DND-41 (cell line): ENCODE results near the gene THSD4.

Source experiments
- ATAC-seq: fragments of 200-7000 bp; cut with Tn5 transposase; 3 replicates; pipeline ENCODE4 v1.9.1; 2021; ENCODE audit warnings: low read depth; ENCODE audit not compliant: insufficient read depth
- DNase-seq: peaks from one replicate; pipeline ENCODE4 v3.0.0-alpha.2; 2020
- H2AFZ ChIP-seq: 2 replicates; pipeline ENCODE4 v1.6.0; 2012; ENCODE audit warnings: low read depth, low read length
- H3K27ac ChIP-seq: 2 replicates; pipeline ENCODE4 v1.5.1; 2012; ENCODE audit warnings: low read length, inconsistent platforms
- H3K27me3 ChIP-seq: fragments of 200-600 bp; sonication (generic); 2 replicates; pipeline ENCODE4 v1.6.0; 2012; ENCODE audit warnings: low read length, mild to moderate bottlenecking, inconsistent platforms; ENCODE audit not compliant: insufficient read depth, poor library complexity
- H3K36me3 ChIP-seq: 2 replicates; pipeline ENCODE4 v1.5.1; 2012; ENCODE audit warnings: low read length, inconsistent platforms; ENCODE audit not compliant: insufficient read depth
- H3K4me1 ChIP-seq: 2 replicates; pipeline ENCODE4 v1.5.1; 2012; ENCODE audit warnings: mild to moderate bottlenecking, low read length; ENCODE audit not compliant: insufficient read depth
- H3K4me2 ChIP-seq: 2 replicates; pipeline ENCODE4 v1.6.0; 2012; ENCODE audit warnings: mild to moderate bottlenecking, moderate library complexity, low read length, inconsistent platforms; ENCODE audit not compliant: insufficient read depth
- H3K4me3 ChIP-seq, 2 experiments: fragments of 200-600 bp in 1 of 2; shearing (Covaris generic) in 1 of 2; 2 replicates each; pipeline ENCODE4 v1.5.1; 2012 to 2016; ENCODE audit warnings: inconsistent platforms in 2 of 2, low read length in 2 of 2, mild to moderate bottlenecking in 2 of 2, low read depth in 1 of 2, moderate library complexity in 1 of 2
- H3K79me2 ChIP-seq: 2 replicates; pipeline ENCODE4 v1.6.0; 2012; ENCODE audit warnings: low read length, inconsistent platforms; ENCODE audit not compliant: insufficient read depth
- H3K9ac ChIP-seq: 2 replicates; pipeline ENCODE4 v1.6.0; 2012; ENCODE audit warnings: low read depth, mild to moderate bottlenecking, inconsistent platforms, low read length, moderate library complexity
- H3K9me3 ChIP-seq: 2 replicates; pipeline ENCODE4 v1.5.1; 2012; ENCODE audit warnings: low read length, moderate library complexity, mild to moderate bottlenecking, inconsistent platforms; ENCODE audit not compliant: insufficient read depth, severe bottlenecking
- H4K20me1 ChIP-seq: 2 replicates; pipeline ENCODE4 v1.6.0; 2012; ENCODE audit warnings: low read length; ENCODE audit not compliant: insufficient read depth
- CTCF ChIP-seq: IDR thresholded peaks from 2 replicates; pipeline ENCODE4 v1.5.1; 2012; ENCODE audit warnings: borderline replicate concordance, low read length, moderate library complexity, mild to moderate bottlenecking; ENCODE audit not compliant: poor library complexity, severe bottlenecking; ENCODE audit errors: extremely low read depth
- EZH2 ChIP-seq: IDR thresholded peaks from 3 replicates; pipeline ENCODE4 v1.6.1; 2012; ENCODE audit warnings: borderline replicate concordance, low read depth, mild to moderate bottlenecking, moderate library complexity, low read length, inconsistent platforms; ENCODE audit not compliant: severe bottlenecking

THSD4 gene

GRCh38 chr15:71139241-71139640, 24.0 kb downstream of the THSD4 start:
- Histone ChIP-seq H3K9ac (no peak overlapping the region), H3K4me1 (no peaks in the 10 kb centered on the region), H3K79me2 (no peaks in the 10 kb centered on the region), H3K9me3 (no peaks in the 10 kb centered on the region), H3K4me3 (no peak overlapping the region), H4K20me1 (no peaks in the 10 kb centered on the region), H2AFZ (no peak overlapping the region), H3K27ac (no peak overlapping the region), H3K4me2 (no peak overlapping the region), H3K27me3 (no peaks in the 10 kb centered on the region), H3K36me3 (no peaks in the 10 kb centered on the region)
- ATAC-seq (no peak), DNase-seq (no peak)
- no peak for TF ChIP-seq EZH2
- no peak for TF ChIP-seq CTCF

- ATAC-seq: no peak
- no peak overlapping the region for H3K27ac ChIP-seq
- no peaks in the 10 kb centered on the region for H4K20me1 ChIP-seq
- H3K4me3 ChIP-seq: no peak overlapping the region
- DNase-seq: no peak
- H3K9ac ChIP-seq: no peak overlapping the region
- H2AFZ ChIP-seq: no peak overlapping the region
- H3K36me3 ChIP-seq: no peaks in the 10 kb centered on the region
- no peaks in the 10 kb centered on the region for H3K4me1 ChIP-seq
- H3K79me2 ChIP-seq: no peaks in the 10 kb centered on the region
- H3K4me2 ChIP-seq: no peak overlapping the region
- no peaks in the 10 kb centered on the region for H3K9me3 ChIP-seq
- H3K27me3 ChIP-seq: peaks cover 2% of the 10 kb centered on the region
- TF ChIP-seq EZH2 (no peak), CTCF (no peak)
Measured at GRCh38 chr15:71141572-71141971, 26.3 kb downstream of the THSD4 start.

- no peak overlapping the region for H3K4me3 ChIP-seq
- no peaks in the 10 kb centered on the region for H3K79me2 ChIP-seq
- no peak overlapping the region for H2AFZ ChIP-seq
- no peak for DNase-seq
- no peak overlapping the region for H3K27ac ChIP-seq
- no peaks in the 10 kb centered on the region for H3K9me3 ChIP-seq
- no peak overlapping the region for H3K9ac ChIP-seq
- TF ChIP-seq EZH2: no peak
- TF ChIP-seq CTCF: no peak
- no peak overlapping the region for H3K4me2 ChIP-seq
- no peaks in the 10 kb centered on the region for H3K4me1 ChIP-seq
- no peaks in the 10 kb centered on the region for H4K20me1 ChIP-seq
- peaks cover 2% of the 10 kb centered on the region for H3K27me3 ChIP-seq
- no peak for ATAC-seq
- H3K36me3 ChIP-seq: no peaks in the 10 kb centered on the region
Measured at GRCh38 chr15:71142780-71143179, 27.5 kb downstream of the THSD4 start.
